HEK293T (cell line): ENCODE results near the gene OGG1.

ENCODE experiments used
- CTBP1 ChIP-seq: fragments of 450-650 bp; IDR thresholded peaks from 2 replicates; pipeline ENCODE4 v1.6.1; 2016; ENCODE audit warnings: borderline replicate concordance
- FOXM1 ChIP-seq: fragments of 450-650 bp; IDR thresholded peaks from 2 replicates; pipeline ENCODE4 v1.6.1; 2017; ENCODE audit warnings: mild to moderate bottlenecking, borderline replicate concordance
- L3MBTL2 ChIP-seq: fragments of 450-650 bp; conservative IDR thresholded peaks from 2 replicates; pipeline ENCODE4 v1.6.1; 2016; ENCODE audit warnings: mild to moderate bottlenecking
- SUZ12 ChIP-seq: fragments of 450-650 bp; IDR thresholded peaks from 2 replicates; pipeline ENCODE4 v1.6.1; 2016; ENCODE audit warnings: mild to moderate bottlenecking
- ZNF384 ChIP-seq: fragments of 450-650 bp; IDR thresholded peaks from 2 replicates; pipeline ENCODE4 v1.6.1; 2016

GRCh38 chr3:9769426-9770275 lies 19.9 kb downstream of the OGG1 start, which contains the start of gene CAMK1:
- TF ChIP-seq L3MBTL2 (no peak), FOXM1 (no peak), CTBP1 (no peak), SUZ12 (no peak), ZNF384 (no peak)
